Measurements from ENCODE around the gene MYO7B.

Gene MYO7B

DNA sequence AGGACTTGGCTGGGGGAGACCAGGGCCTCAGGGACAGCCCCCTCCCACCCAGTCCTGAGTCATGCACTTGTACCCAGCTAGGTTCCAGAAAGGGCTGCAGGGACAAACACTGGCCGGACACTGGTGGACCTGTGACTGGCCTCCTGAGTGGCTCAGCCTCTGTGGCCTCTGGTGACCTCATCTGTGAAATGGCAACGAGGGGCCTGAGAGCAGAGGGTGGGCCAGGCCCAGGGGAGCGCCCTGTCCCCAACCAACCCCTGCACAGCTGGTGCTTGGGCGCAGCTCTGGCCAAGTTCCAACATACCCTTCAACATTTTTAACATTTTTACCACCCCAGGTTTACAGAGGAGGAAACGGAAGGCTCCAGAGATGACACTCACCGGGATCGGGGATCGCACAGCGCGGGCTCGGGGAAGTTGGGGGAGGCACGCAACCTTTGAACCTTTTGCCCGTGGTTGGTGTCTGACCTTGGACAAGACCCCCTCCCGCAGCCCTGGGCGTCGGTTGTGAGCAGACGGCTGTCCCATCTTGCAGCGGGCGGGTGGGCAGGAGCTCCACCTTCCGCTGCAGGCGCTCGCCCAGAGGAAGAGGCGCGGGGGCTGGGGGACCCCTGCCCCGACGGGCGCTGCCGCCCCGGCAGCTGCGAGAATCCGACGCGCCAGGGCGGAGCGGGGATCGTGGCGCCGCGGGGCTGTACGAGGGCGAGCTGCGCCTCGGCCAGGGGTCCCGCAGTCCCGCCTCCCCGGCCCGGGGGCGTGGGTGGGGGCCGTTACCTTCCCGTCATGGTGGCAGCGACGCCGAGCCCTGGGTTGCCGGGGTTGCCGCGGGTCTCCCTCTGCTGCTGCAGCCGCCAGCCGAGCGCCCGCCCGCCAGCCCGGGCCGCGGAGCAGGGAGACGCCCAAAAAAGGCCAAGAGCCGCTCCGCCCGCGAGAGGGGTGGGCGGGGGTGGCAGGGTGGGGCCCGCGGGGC lies 139.0 kb downstream of the MYO7B start:
- in situ Hi-C loops (cut with MboI; ENCODE audit: low sequenced_read_pairs), result no loop called here

DNA sequence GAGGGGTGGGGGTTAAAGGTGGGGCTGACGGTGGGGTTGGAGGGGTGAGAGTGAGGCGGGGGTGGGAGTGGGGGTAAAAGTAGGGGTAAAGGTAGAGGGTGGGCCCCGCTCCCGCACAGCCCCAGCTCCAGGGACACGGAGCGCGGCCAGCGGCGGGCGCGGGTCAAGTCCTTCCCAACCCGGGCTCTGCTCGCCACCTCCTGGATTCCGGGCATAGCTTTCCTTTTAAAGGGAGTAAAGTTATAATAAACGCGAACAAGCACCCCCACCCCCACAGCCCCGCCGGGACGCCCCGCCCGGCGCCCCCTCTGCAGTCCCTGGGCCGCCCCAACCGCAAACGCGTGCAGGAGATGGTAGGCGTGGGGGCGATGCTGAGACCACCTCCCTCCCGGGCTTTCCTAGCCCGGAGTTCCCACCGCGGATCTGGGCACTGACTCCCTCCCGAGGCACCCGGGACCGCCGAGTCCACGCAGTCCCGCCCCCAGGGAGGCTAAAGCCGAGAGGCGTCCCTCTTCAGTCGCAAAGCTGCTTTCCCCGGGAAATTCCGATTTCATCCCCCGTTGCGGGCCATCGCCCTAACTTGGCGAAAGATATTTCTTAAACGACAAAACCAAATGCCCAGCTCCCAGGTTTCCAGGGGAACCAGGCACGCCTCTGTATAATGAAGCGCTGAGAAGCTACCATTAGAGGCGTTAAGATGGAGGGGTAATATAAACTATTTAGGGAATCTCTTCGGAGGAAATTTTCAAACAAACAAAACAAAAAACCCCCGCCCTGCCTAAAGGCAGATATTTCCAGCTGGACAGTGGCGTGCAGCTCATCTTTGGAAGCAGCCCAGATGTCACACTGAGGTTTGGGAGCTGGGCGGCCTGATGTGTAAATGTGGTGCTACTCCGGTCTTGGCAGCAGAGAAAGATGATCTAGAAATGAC lies 140.1 kb downstream of the MYO7B start, which contains the start of gene LIMS2:
Gene LIMS2 (minus strand): TSS at position 200 of the 931 bp plus-strand sequence. CDS start 506 bp downstream, outside the sequence.
- in situ Hi-C loops (cut with MboI; ENCODE audit: low sequenced_read_pairs), result no loop called here

DNA sequence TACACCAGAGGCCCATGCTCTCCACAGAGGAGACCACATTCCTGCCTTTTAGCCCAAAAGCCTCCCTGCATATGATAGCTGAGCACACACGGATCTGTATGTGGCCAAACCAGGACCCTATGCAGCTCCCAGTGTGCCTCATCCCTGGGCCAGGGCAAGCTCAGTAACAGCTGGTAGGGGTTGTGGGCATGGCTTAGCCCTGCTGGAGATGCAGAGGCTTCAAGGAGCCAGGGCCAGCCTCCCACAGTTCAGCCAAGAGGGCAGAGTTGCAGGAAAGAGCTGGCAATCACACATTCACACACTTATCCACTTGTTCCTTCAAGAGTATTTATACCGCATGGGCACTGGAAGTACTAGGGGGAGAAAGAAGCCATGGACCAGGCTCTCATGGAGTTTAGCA lies 141.4 kb downstream of the MYO7B start:
- in situ Hi-C loops (cut with MboI; ENCODE audit: low sequenced_read_pairs), result no loop called here

DNA sequence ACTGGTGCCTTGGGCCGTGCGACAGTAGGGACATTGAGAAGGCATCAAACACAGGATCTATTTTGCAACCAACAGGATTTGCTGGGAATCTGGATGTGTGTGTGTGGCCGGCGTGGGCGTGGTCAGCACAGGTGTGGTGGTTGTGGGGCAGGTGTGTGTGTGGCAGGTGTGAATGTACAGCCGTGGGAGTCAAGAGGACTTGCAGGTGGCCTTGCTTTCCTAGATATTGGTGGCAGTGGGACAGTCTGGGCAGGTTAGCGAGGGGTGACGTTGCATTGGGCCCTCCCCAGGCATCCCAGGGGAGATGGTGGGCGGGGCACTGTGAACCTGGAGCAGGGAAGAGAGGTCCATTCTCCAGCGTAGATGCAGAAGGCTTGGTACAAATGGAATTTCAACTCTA lies 143.0 kb downstream of the MYO7B start:
- in situ Hi-C loops (cut with MboI; ENCODE audit: low sequenced_read_pairs), result no loop called here

DNA sequence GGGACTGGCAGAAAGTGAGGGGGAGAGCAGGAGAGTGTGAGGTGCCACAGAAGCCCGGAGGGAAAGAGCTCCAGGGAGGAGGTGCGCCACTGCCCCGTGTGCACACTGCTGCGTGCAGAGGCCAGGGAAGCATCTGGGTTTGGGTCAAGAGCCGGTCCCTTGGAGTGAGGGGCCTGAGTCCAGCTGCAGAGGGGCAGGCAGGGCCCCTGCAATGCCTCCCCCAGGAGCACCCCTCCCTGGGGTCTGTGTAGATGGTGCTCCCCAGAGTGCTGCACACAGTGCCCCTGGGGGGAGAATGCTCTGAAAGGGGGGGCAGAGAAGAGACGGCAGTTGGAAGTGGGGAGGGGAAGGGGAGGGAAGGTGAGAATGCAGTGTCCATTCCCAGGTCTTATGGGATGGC lies 143.5 kb downstream of the MYO7B start:
- in situ Hi-C loops (cut with MboI; ENCODE audit: low sequenced_read_pairs), result no loop called here

DNA sequence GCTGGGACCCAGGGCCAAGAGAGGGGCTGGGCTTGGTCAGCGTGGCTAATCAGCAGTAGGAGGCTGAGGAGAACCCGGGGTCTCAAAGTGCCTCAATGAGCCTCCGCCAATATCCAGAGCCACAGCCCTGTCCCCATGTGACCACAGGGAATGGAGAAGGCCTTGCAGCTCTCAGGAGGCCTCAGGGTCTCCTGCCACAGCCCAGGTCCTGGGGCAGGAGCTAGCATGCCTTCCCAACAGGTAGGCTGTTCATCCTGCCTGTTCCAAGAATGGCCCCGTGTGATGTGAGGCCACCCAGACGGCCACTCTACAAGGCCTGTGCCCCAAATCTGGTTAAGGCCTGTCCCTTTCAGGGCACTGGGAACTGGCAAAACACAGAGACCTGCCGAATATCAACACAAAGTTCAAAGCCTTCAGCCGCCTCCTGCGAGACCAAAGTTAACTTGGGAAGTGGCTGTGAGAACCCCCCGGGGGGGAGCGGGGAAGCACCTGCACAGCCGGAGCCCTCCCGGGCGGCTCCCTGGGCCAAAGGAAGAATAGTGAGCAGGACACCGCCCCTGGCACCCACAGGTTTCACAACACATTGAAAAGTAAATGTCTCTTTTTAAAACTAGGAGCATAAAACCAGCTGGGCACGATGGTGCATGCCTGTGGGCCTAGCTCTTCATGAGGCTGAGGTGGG lies 144.3 kb downstream of the MYO7B start:
- in situ Hi-C loops (cut with MboI; ENCODE audit: low sequenced_read_pairs), result no loop called here

DNA sequence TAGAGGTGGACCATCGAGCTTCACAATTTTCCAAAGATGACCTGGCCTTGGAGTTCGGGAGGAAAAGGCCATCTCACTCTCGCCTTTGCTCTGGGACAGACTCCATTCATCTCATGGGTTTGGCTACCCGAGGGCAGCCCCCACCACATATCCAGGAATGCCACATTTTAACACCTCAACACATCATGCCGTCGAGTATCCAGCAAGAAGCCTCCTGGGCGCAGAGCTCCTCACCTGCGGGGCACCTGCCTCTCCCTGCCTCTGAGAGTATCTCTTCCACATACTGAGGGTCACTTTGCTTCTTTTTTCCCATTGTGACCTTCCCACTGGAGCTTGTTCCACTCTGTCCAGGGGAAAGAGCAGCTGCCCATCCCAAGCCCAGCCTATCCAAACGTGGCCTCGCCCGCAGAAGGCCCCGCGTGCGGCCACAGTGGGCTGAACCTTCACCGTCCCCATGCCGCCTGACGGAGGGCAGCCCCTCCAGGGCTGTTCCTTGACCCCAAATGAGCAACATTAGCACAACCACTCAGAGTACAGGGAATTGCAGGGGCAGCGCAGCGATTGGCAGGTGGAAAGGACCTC lies 145.3 kb downstream of the MYO7B start:
- in situ Hi-C loops (cut with MboI; ENCODE audit: low sequenced_read_pairs), result no loop called here

DNA sequence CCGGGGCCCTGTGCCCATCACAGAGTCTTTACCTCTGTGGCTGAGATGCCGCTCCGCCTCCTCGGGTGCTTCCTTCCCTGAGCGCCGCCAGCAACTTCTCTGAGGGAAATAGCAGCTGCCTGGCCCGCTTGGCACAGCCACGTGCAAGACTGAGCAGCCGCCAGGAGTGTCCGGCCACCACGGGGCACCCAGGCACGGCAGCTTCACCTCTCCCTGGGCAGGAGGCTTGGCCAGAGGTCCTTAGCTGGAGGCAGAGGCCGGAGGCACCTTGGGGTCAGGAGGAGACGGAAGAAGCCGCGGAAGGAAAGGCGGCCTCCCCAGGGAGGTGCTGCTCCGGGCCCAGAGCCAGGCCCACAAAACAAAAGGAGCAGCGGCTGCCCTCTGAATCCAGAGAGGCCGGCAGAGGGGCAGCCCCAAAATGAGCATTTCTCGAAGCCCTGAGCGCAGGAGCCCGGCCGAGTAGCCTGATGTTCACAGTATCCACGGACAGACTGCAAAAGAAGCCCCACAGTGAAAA lies 145.9 kb downstream of the MYO7B start:
- in situ Hi-C loops (cut with MboI; ENCODE audit: low sequenced_read_pairs), result no loop called here

DNA sequence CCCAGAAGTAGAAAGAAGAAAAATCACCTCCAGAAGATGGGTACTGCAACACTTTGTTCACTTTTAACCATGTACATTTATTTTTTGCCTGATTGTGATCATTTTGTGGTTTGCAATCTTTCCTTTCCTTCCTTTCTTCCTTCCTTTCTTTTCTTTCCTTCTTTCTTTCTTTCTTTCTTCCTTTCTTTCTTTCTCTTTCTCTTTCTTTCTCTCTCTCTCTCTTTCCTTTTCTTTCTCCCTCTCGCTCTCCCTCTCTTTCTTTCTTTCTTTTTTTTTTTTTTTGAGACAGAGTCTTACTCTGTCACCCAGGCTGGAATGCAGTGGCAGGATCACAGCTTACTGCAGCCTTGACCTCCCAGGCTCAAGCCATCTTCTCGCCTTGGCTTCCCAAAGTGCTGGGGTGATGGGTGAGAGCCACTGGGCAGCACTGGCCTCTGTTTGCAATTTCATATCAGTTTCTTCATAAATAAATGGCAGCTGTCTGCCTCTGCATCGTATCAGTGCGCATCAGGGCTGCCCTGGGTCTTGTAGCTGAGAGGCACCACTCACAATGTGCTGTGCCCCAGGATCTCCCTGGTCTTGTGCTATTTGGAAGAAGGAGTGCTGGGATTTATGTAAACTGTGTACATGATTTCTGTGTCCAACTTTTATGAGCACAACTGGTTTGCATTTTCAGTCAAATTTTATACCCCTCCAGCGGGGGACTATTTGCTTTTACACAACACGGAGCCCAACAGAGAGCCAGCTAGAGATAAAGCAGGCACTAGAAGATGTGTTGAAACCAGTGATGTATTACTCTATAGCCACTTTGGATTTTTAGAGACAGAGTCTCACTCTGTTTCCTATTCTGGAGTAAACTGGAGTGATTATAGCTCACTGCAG lies 146.7 kb downstream of the MYO7B start:
- in situ Hi-C loops (cut with MboI; ENCODE audit: low sequenced_read_pairs), result no loop called here

DNA sequence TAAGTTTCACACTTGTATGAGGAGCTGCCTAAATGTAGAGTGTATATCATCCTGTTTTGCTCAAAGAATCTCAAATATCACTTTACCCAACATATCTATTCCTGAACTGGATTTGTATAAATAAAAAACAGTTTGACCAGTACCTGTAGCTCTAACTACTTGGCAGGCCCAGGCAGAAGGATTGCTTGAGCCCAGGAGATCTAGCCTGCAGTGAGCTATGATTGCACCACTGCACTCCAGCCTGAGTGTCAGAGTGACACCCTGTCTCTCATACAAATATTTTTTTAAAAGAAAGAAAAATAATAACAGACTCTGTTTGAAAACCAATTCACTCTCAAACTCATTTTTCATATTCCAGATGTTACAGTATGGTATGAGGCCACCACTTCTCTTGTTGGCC lies 147.6 kb downstream of the MYO7B start:
- in situ Hi-C loops (cut with MboI; ENCODE audit: low sequenced_read_pairs), result no loop called here

DNA sequence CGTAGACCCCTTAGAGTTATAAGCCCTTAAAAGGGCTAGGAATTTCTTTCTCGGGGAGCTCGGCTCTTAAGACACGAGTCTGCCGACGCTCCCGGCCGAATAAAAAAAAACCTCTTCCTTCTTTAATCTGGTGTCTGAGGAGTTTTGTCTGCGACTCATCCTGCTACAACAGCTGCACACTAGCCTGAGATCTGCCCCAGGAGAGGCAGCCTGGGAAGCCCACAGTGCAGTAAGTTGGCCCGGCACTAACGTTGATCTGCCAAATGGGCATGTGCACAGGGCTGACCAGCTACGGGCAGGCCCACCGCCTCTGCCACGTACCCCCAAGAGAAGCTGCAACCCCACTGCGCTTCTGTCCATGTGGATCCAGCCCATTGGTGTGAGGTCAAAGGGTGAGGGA lies 148.3 kb downstream of the MYO7B start:
- in situ Hi-C loops (cut with MboI; ENCODE audit: low sequenced_read_pairs), result no loop called here

DNA sequence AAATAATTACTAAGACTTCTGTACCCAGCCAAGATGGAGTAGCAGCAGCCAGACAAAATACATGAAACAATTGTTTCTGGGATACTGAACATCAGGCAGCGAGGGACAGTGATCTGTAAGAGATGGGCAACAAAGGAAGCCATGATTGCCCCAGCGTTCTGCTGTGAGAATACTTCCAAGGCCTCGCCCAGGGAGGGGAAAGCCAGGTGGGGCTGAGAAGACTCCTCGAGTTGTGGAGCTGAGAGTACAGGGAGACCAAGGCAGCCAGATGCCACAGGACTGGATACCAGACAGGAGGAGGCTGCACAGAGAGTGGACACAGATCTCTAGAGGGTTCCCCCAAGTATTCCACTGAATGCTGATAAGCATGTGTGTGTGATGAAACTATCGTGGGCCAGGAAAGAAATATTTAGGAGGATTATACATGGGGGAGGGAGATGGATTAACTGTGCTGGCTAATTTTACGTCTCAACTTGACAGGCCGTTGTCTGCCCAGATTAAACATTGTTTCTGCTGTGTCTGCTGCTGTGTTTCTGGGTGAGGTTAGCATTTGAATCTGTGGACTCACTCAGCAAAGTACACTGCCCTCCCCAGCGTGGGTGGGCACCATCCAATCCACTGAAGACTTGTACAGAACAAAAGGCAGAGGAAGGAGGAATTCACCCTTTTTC lies 150.1 kb downstream of the MYO7B start:
- in situ Hi-C loops (cut with MboI; ENCODE audit: low sequenced_read_pairs), result no loop called here

Data from HL-60/S4 treated with phorbol 12-myristate 13-acetate at 8.2 ng/mL for 4 days and 3 days (cell line).